Coronary artery (tissue), 2 donors: ENCODE measurements around the gene TCFL5.

Experiments
- DNase-seq: peaks from one replicate; pipeline ENCODE4 v3.0.0-alpha.2; 2017; ENCODE audit warnings: low spot score
- H3K27ac ChIP-seq, 2 donors: fragments of 200-600 bp; sonication (generic); one replicate each; pipeline ENCODE4 v1.5.1; 2016 to 2019
- H3K4me3 ChIP-seq: fragments of 200-600 bp; sonication (generic); 2 replicates; pipeline ENCODE4 v1.5.1; 2016; ENCODE audit warnings: mild to moderate bottlenecking, moderate library complexity
- CTCF ChIP-seq: fragments of 200-600 bp; sonication (generic); IDR thresholded peaks from one replicate; pipeline ENCODE4 v1.5.1; 2019; ENCODE audit warnings: antibody characterized with exemption

TCFL5 gene

GRCh38 chr20:62906647-62907375 lies 45.2 kb upstream of the TCFL5 start:
- no peak for DNase-seq
- Histone ChIP-seq H3K27ac (no peak overlapping the region), H3K4me3 (no peak overlapping the region)
- no peak for TF ChIP-seq CTCF

GRCh38 chr20:62906209-62906608 lies 44.6 kb upstream of the TCFL5 start:
- H3K4me3 ChIP-seq: no peak overlapping the region
- no peak for TF ChIP-seq CTCF
- no peak for DNase-seq
- H3K27ac ChIP-seq: no peak overlapping the region

DNA sequence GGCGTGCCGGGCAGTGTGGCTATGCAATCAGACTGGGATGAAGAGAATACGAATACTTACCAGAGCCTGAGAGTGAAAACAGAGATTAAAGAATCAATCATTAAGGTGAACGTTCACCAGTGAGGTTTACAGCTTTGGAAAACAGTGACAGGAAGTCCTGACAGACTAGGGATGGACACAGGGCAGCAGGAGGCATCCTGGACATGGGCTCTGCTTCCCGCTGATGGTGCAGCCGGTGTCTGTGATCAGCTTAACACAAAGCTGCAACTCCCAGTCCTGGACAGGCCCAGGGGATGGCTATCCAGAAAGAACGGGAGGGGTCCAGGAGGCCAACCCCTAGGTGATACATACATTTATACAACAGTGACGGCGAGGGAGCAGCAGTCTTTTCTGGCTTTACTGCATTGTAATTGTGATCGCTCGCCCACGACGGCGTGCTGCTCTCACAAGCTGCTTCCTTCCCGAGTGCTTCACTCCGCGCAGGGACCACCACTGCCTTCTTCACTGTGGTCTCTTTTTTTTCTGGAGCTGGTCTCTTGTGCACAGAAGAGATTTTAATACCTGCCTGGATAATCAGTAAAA lies 44.0 kb upstream of the TCFL5 start:
- no peak for DNase-seq
- no peak for TF ChIP-seq CTCF
- Histone ChIP-seq H3K4me3 (no peak overlapping the region), H3K27ac (no peak overlapping the region)

DNA sequence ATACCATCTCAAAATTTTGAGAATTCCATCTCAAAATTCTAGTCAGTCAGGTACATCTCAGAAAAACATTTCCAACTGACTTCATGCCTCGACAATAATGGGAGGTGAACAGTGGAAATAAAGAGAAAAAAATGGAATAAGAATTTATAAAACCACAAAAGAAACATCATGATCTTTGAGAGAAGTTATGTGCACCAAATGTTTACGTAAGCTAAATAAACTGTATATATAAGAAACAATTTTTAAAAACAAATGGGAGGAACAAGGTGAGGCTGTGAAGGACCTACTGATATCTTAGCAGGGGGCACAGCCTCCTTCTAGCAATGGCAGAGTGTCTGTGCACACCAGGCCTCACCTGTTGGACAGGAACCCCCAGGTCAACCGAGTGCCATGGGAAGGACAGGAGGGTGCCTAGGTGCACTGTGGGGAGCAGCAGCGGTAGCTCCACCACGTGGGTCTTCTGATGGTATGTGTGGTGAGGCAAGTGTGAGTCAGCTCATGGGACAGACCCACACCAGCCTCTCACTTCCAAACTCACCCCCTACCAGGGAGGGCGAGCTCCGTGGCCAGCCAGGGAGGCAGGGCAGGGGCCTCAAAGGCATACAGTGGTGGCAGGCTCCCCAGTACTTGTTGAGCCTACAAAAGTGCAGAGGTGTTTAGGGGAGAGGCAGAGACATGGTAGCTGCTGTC lies 41.4 kb upstream of the TCFL5 start:
- Histone ChIP-seq H3K27ac (no peak overlapping the region), H3K4me3 (no peak overlapping the region)
- DNase-seq: no peak
- TF ChIP-seq CTCF: no peak

- Histone ChIP-seq H3K4me3 (no peak overlapping the region), H3K27ac (no peak overlapping the region)
- no peak for DNase-seq
- no peak for TF ChIP-seq CTCF
Observed at GRCh38 chr20:62901891-62902290, 40.3 kb upstream of the TCFL5 start.

DNA sequence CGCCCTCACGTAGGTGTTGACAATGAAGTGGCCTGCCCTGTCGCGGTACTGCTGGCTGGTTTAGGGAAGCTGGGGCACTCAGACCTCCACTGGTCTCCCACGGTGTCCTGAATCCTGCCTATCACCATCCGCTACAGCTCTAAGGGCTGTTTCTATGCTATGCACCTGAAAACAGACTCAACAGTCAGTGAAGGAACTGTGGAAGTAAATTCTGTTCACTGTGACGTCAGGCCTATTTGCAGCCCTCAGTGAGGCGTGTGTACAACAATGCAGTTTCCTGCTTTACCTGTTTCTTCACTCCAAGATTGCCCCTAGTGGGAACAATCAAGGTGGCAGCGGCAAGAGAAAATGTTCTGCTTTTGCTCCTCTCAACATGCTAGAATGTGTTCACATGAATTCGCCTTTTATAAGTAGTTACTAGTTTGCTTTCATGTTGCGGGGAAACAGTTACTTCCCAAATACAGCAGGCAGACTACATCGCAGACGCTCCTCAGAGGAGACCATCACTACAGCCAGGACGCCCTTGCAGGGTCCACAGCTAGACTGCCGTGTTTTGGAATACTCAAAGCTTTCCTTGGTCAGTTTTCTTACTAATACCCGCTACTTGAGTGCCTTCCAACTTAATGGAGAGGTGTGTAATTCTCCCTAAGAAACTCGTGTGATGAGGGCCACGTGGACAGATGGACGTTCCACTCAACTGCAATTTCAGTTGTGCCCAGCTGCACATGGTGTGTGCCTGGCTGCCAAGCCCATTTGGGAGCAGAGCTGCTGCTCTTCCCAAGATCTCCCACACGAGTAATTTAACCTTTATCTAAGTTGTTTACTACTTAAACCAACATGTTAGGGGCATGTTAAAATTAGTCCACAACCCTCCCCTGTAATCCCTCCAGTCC lies 39.3 kb upstream of the TCFL5 start:
- no peak overlapping the region for H3K27ac ChIP-seq
- DNase-seq: no peak
- TF ChIP-seq CTCF: no peak
- no peak overlapping the region for H3K4me3 ChIP-seq
